K562 (cell line): ENCODE data around the gene LRRC74B. TPM values are rescaled to one million over a fixed set of nuclear protein-coding genes. Genes with fewer than 3 reads are reported as not detected.

Experiments
- AFF1 ChIP-seq, 2 experiments: fragments of 450-650 bp; IDR thresholded peaks; 2 replicates each; pipeline ENCODE4 v1.6.1; 2018; ENCODE audit warnings: mild to moderate bottlenecking in 2 of 2, low read depth in 1 of 2; ENCODE audit not compliant: partially characterized antibody in 2 of 2
- CC2D1A ChIP-seq: fragments of 450-650 bp; IDR thresholded peaks from 2 replicates; pipeline ENCODE4 v1.6.1; 2017; ENCODE audit warnings: mild to moderate bottlenecking
- CCNT2 ChIP-seq: IDR thresholded peaks from 2 replicates; pipeline ENCODE4 v1.6.1; 2011; ENCODE audit warnings: borderline replicate concordance, low read depth, mild to moderate bottlenecking, moderate library complexity, mixed read lengths, low read length; ENCODE audit not compliant: insufficient read length; ENCODE audit errors: extremely low read depth
- ELF1 ChIP-seq: fragments of 200-800 bp; sonication (Bioruptor generic); IDR thresholded peaks from 2 replicates; pipeline ENCODE4 v1.6.1; 2016; ENCODE audit warnings: missing genetic modification characterization, missing compliant biosample characterization
- HLTF ChIP-seq: fragments of 450-650 bp; IDR thresholded peaks from 2 replicates; pipeline ENCODE4 v1.6.1; 2016
- MBD2 ChIP-seq: sonication (generic); IDR thresholded peaks from 2 replicates; pipeline ENCODE4 v1.6.1; 2016; ENCODE audit warnings: low read depth, borderline replicate concordance
- MCM3 ChIP-seq: fragments of 450-650 bp; IDR thresholded peaks from 2 replicates; pipeline ENCODE4 v1.6.1; 2016
- MTA3 ChIP-seq: fragments of 450-650 bp; formaldehyde crosslinking; IDR thresholded peaks from 2 replicates; pipeline ENCODE4 v1.6.1; 2017; ENCODE audit warnings: mild to moderate bottlenecking, borderline replicate concordance
- NELFE ChIP-seq: IDR thresholded peaks from 2 replicates; pipeline ENCODE4 v1.6.1; 2011; ENCODE audit warnings: mild to moderate bottlenecking; ENCODE audit not compliant: insufficient read depth, insufficient read length
- NR0B1 ChIP-seq: fragments of 450-650 bp; IDR thresholded peaks from one replicate; pipeline ENCODE4 v1.6.1; 2018; ENCODE audit warnings: mild to moderate bottlenecking, moderate library complexity; ENCODE audit not compliant: partially characterized antibody
- RBM39 ChIP-seq: fragments of 200-400 bp; formaldehyde crosslinking; optimal IDR thresholded peaks from 2 replicates; pipeline ENCODE3; 2018; ENCODE audit warnings: low read depth, low read length
- SP2 ChIP-seq: IDR thresholded peaks from 2 replicates; pipeline ENCODE4 v1.6.1; 2011; ENCODE audit warnings: mild to moderate bottlenecking, low read depth, low read length, moderate library complexity; ENCODE audit not compliant: poor library complexity, severe bottlenecking; ENCODE audit errors: extremely low read depth
- TAF7 ChIP-seq: fragments of 450-650 bp; IDR thresholded peaks from 2 replicates; pipeline ENCODE4 v1.6.1; 2016; ENCODE audit warnings: missing genetic modification characterization, missing compliant biosample characterization
- ZBTB11 ChIP-seq, 3 experiments: fragments of 200-800 bp in 1 of 3; fragments of 250-450 bp in 1 of 3; fragments of 450-650 bp in 1 of 3; sonication (Bioruptor Pico) in 1 of 3; sonication (Bioruptor generic) in 1 of 3; formaldehyde crosslinking in 1 of 3; IDR thresholded peaks; 2 replicates each; pipeline versions ENCODE4 v1.6.1 to v1.8.0; 2016 to 2022; ENCODE audit warnings: mild to moderate bottlenecking in 2 of 3, missing genetic modification characterization in 2 of 3, missing compliant biosample characterization in 1 of 3, moderate library complexity in 1 of 3
- ZBTB8A ChIP-seq: fragments of 450-650 bp; IDR thresholded peaks from 2 replicates; pipeline ENCODE4 v1.6.1; 2018; ENCODE audit warnings: mild to moderate bottlenecking, moderate library complexity; ENCODE audit not compliant: partially characterized antibody
- ZFP36 ChIP-seq: fragments of 150-350 bp; IDR thresholded peaks from 2 replicates; pipeline ENCODE4 v1.6.1; 2018; ENCODE audit warnings: low read length, low read depth; ENCODE audit not compliant: partially characterized antibody
- ZNF324 ChIP-seq: fragments of 250-450 bp; sonication (Bioruptor Pico); IDR thresholded peaks from 2 replicates; pipeline ENCODE4 v1.4.0; 2020; ENCODE audit warnings: mild to moderate bottlenecking
- ZNF79 ChIP-seq: fragments of 250-450 bp; sonication (Bioruptor Pico); IDR thresholded peaks from 2 replicates; pipeline ENCODE4 v1.4.0; 2020; ENCODE audit warnings: low read depth, mild to moderate bottlenecking, moderate library complexity
- polyA plus RNA-seq, 8 experiments: library from polyadenylated mRNA; depleted of rRNA in 4 of 8; stranded (reverse) in 5 of 8; unstranded in 3 of 8; fragments of >200 nt; fragmentation: Nextera tagmentation in 2 of 8; fragmentation: Illumina TruSeq in 1 of 8; extraction: Ambion mirVana in 2 of 8; extraction: Trizol in 1 of 8; gene quantifications; 2 replicates each; pipeline versions ENCODE4 v1.2.1 to v1.2.3, GENCODE V29; 2011 to 2014; ENCODE audit warnings: inconsistent platforms in 1 of 8, missing spikeins in 1 of 8
- total RNA-seq, 7 experiments: library from RNA; depleted of rRNA in 6 of 7; stranded (reverse); fragments of >200 nt in 6 of 7; fragmentation: Illumina TruSeq in 2 of 7; extraction: Trizol in 2 of 7; gene quantifications; 2 replicates each; pipeline versions ENCODE4 v1.2.1 to v1.2.3, GENCODE V29; 2011 to 2021; ENCODE audit warnings: low replicate concordance in 1 of 7

Gene LRRC74B
- total and polyA plus RNA-seq, 9 of the 15 experiments (the other 6 are each of a cell fraction or from before 2014, with no cell fraction given): not detected

GRCh38 chr22:21030621-21031544 lies 14.9 kb upstream of the LRRC74B start (continued):
- TF ChIP-seq AFF1 (IDR thresholded peaks at IDR 0.05; ENCODE audit: low read depth in 1 of 2, partially characterized antibody in 2 of 2) (no peak), ZNF324 (CRISPR knock-in tag) (no peak), CCNT2 (no peak), TAF7 (no peak), HLTF (no peak), ZFP36 (no peak), ZNF79 (CRISPR knock-in tag) (no peak), ZBTB11 (CRISPR knock-in tag; IDR thresholded peaks at IDR 0.05) (no peak), MBD2 (no peak), MTA3 (no peak), NR0B1 (no peak), ZBTB8A (no peak), NELFE (no peak), CC2D1A (no peak), RBM39 (no peak), MCM3 (no peak; the same call in 1 of the 2 replicates), SP2 (no peak), ELF1 (tag) (no peak)
